ENCODE results near the gene HRH3. TPM values are rescaled to one million over a fixed set of nuclear protein-coding genes. Genes with fewer than 3 reads are reported as not detected.
A peak's percentile ranks its signal among the peaks of the same experiment; 100 is the strongest.

The HRH3 gene
- total RNA-seq, 2 donors from 2014 or later, result 0.44 TPM; not detected in 1

- no peaks in the 10 kb centered on the region for H3K4me1 ChIP-seq (ENCODE audit: control insufficient read depth, insufficient read depth, low read length)
- H3K9me3 ChIP-seq (ENCODE audit: control insufficient read depth, low read length), result no peaks in the 10 kb centered on the region
- Mint-ChIP-seq H3K4me1 (peaks cover 12% of the 10 kb centered on the region), H3K36me3 (ENCODE audit: low read depth) (peaks cover 32% of the 10 kb centered on the region), H3K4me3 (no peak overlapping the region), H3K27ac (peak overlapping the region; percentile 20), H3K27me3 (ENCODE audit: insufficient read depth) (no peaks in the 10 kb centered on the region), H3K9me3 (no peaks in the 10 kb centered on the region)
- TF ChIP-seq, protein P1, sequence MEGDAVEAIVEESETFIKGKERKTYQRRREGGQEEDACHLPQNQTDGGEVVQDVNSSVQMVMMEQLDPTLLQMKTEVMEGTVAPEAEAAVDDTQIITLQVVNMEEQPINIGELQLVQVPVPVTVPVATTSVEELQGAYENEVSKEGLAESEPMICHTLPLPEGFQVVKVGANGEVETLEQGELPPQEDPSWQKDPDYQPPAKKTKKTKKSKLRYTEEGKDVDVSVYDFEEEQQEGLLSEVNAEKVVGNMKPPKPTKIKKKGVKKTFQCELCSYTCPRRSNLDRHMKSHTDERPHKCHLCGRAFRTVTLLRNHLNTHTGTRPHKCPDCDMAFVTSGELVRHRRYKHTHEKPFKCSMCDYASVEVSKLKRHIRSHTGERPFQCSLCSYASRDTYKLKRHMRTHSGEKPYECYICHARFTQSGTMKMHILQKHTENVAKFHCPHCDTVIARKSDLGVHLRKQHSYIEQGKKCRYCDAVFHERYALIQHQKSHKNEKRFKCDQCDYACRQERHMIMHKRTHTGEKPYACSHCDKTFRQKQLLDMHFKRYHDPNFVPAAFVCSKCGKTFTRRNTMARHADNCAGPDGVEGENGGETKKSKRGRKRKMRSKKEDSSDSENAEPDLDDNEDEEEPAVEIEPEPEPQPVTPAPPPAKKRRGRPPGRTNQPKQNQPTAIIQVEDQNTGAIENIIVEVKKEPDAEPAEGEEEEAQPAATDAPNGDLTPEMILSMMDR (conservative IDR thresholded peaks at IDR 0.05), result no peak
- 92 to 94% methylated on average over 4 to 10 of the region's 10 CpGs for WGBS, 2 experiments (ENCODE audit: insufficient coverage in 1 of 2, insufficient read length in 1 of 2)
- no peak for DNase-seq
- H3K36me3 ChIP-seq (ENCODE audit: control insufficient read depth, insufficient read depth, low read length), result peaks cover 4% of the 10 kb centered on the region
- no peak overlapping the region for H3K27ac ChIP-seq (ENCODE audit: low read depth, low read length)
- H3K9ac ChIP-seq (ENCODE audit: extremely low read depth, low read length, poor library complexity, severe bottlenecking), result no peak overlapping the region
- H3K4me3 ChIP-seq (ENCODE audit: low read length), result no peak overlapping the region
- no peaks in the 10 kb centered on the region for H3K27me3 ChIP-seq (ENCODE audit: control insufficient read depth, insufficient read depth, low read length, poor library complexity, severe bottlenecking)
Observed at GRCh38 chr20:62241506-62241905, 21.4 kb upstream of the HRH3 start.

- H3K4me3 Mint-ChIP-seq, result peak overlapping the region; percentile 75
- TF ChIP-seq, protein P1 (conservative IDR thresholded peaks at IDR 0.05), result no peak
- H3K27ac ChIP-seq (ENCODE audit: low read depth, low read length), result no peak overlapping the region
- no peaks in the 10 kb centered on the region for H3K9me3 ChIP-seq (ENCODE audit: control insufficient read depth, low read length)
- H3K9ac ChIP-seq (ENCODE audit: extremely low read depth, low read length, poor library complexity, severe bottlenecking), result no peak overlapping the region
- peaks cover 32% of the 10 kb centered on the region for H3K36me3 Mint-ChIP-seq (ENCODE audit: low read depth)
- no peaks in the 10 kb centered on the region for H3K27me3 Mint-ChIP-seq (ENCODE audit: insufficient read depth)
- no peak for DNase-seq
- no peak overlapping the region for H3K27ac Mint-ChIP-seq
- H3K27me3 ChIP-seq (ENCODE audit: control insufficient read depth, insufficient read depth, low read length, poor library complexity, severe bottlenecking), result no peaks in the 10 kb centered on the region
- no peaks in the 10 kb centered on the region for H3K9me3 Mint-ChIP-seq
- H3K4me1 Mint-ChIP-seq, result peaks cover 12% of the 10 kb centered on the region
- H3K36me3 ChIP-seq (ENCODE audit: control insufficient read depth, insufficient read depth, low read length), result peaks cover 4% of the 10 kb centered on the region
- WGBS, 2 experiments (ENCODE audit: insufficient coverage in 1 of 2, insufficient read length in 1 of 2), result 94 to 95% methylated on average over 11 to 13 of the region's 13 CpGs
- no peak overlapping the region for H3K4me3 ChIP-seq (ENCODE audit: low read length)
- H3K4me1 ChIP-seq (ENCODE audit: control insufficient read depth, insufficient read depth, low read length), result no peaks in the 10 kb centered on the region
Observed at GRCh38 chr20:62240020-62240685, 20.1 kb upstream of the HRH3 start.

DNA sequence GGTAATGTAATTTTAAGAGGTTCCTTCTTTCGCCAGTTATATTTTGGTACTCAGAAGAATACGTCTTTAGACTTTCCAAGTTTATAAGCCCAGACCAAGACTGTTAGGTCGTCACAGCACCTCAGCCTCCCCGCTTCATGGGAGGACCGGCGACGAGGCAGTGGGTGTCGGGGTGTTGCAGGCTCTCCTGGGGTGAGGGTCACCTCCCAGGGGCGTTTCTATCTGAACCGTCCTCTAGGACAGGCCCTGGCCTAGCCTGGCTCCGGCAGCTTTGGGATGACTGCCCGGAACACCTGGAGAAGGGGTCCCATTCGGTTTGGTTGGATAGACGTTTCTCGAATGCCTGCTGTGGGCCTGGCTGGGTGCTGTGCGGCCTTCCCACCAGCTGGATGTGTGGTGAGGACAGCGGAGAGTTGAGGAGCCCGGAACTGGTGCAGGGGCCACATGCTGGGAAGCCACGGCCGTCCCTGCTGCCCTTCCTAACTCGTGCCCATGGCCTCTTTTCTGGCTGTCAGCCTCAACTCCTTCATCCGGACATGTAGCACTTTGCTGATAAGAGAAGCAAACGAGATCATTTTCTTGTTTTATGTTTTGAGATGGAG, 19.3 kb upstream of the HRH3 start:
- DNase-seq, result peak; percentile 56
- peak overlapping the region; percentile 92 for H3K4me3 ChIP-seq (ENCODE audit: low read length)
- no peaks in the 10 kb centered on the region for H3K9me3 ChIP-seq (ENCODE audit: control insufficient read depth, low read length)
- H3K4me1 Mint-ChIP-seq, result peaks cover 12% of the 10 kb centered on the region
- peak overlapping the region; percentile 75 for H3K4me3 Mint-ChIP-seq
- WGBS, 2 experiments (ENCODE audit: insufficient coverage in 1 of 2, insufficient read length in 1 of 2), result 62 to 65% methylated on average over 16 to 23 of the region's 23 CpGs
- peak overlapping the region; percentile 75 for H3K9ac ChIP-seq (ENCODE audit: extremely low read depth, low read length, poor library complexity, severe bottlenecking)
- peaks cover 30% of the 10 kb centered on the region for H3K36me3 Mint-ChIP-seq (ENCODE audit: low read depth)
- TF ChIP-seq, protein P1 (conservative IDR thresholded peaks at IDR 0.05), result no peak
- H3K4me1 ChIP-seq (ENCODE audit: control insufficient read depth, insufficient read depth, low read length), result no peaks in the 10 kb centered on the region
- H3K27me3 ChIP-seq (ENCODE audit: control insufficient read depth, insufficient read depth, low read length, poor library complexity, severe bottlenecking), result no peaks in the 10 kb centered on the region
- no peak overlapping the region for H3K27ac ChIP-seq (ENCODE audit: low read depth, low read length)
- H3K27me3 Mint-ChIP-seq (ENCODE audit: insufficient read depth), result no peaks in the 10 kb centered on the region
- no peaks in the 10 kb centered on the region for H3K9me3 Mint-ChIP-seq
- H3K36me3 ChIP-seq (ENCODE audit: control insufficient read depth, insufficient read depth, low read length), result peaks cover 4% of the 10 kb centered on the region
- H3K27ac Mint-ChIP-seq, result peak overlapping the region; percentile 39
